NT2/D1 (cell line): Measurements from ENCODE around the gene UGT1A9.

Source experiments
- SUZ12 ChIP-seq: IDR thresholded peaks from 2 replicates; pipeline ENCODE4 v1.6.1; 2011; ENCODE audit not compliant: insufficient read length, insufficient read depth; ENCODE audit errors: extremely low read depth
- YY1 ChIP-seq: IDR thresholded peaks from 2 replicates; pipeline ENCODE4 v1.6.1; 2011; ENCODE audit not compliant: insufficient read length, insufficient read depth

DNA sequence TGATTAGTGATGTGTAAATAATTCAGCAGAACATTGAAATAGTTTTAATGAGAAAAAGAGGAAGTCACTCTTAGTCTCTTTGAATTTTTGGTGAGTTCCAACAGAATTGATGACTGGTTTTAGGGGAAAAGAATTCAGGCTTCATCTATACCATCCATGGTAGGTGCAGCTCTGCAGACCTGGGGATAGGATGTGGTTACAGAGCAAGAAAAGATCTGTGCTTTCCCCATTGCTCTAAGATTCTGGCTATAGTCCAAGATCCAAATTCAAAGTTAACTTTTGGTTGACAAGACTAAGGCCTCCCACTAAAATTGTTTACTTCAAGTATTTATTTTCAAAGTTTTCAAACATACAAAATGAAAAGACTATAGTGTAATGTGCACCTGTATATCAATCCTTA lies 31.8 kb upstream of the UGT1A9 start:
- no peak for TF ChIP-seq YY1
- TF ChIP-seq SUZ12: no peak
